ENCODE results near the gene PRRC2B. TPM values are rescaled to one million over a fixed set of nuclear protein-coding genes. Genes with fewer than 3 reads are reported as not detected.
A peak's percentile ranks its signal among the peaks of the same experiment; 100 is the strongest.
"Not testable (repeated sequence)": the region's sequence is repeated elsewhere in the genome, so short reads cannot be mapped to it uniquely, and the experiment has no call there.

PRRC2B gene
- total RNA-seq, 1 donor from 2014 or later, result 124 TPM

DNA sequence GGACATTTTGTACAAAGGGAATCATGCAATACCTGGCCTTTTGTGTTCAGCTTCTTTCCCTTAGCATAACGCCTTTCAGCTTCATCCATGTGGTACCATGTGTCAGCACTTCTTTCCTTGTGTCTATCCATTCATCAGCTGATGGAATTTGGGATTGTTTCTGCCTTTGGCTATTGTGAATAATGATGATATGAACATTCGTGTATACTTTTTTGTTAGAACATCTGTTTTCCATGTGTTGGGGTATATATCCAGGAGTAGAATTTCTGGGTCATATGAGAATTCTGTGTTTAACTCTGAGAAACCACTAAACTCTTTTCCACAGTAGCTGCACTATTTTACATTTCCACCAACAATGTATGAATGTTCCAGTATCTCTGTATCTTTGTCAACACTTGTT lies 14.8 kb upstream of the PRRC2B start:
- intact Hi-C loops (cut with DNase I), result loop anchor here (10.0 kb wide), 1 partner anchor 96 kb away; no protein-coding TSS in a partner anchor
- no peak for ATAC-seq (ENCODE audit: poor library complexity)

DNA sequence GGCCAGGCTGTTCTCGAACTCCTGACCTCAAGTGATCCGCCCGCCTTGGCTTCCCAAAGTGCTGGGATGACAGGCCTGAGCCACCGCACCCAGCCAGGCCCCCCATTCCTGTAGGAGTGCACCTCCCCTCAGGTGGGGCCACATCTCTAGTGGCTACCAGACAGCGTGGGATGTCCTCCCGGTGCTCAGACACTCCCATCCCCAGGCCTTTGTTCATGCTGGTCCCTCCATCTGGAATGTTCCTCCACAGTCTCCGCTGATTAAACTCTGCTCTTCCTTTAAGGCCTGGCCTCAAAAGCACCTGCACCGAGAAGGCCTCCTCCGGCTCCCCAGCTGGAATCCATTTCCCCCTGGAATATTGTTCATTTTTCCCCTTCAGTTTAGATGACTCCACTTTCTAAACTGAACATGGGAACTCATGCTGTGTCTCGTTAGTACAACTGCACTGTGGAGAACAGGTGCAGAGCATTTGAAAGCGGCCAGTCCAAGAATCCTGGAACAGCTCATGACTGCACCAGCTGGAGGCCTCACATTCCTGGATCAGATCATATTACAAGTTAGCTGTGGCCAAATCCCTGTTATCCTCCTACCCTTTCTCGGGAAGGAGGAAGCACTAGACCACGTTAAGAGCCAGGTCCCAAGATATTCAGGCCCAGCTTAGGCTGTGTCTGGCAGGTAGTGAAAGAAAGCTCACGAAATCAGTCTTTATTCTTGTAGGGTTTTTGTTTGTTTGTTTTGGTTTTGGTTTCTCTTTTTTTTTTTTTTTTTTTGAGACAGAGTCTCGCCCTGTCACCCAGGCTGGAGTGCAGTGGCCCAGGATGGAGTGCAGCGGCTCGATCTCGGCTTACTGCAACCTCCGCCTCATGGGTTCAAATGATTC lies 10.8 kb upstream of the PRRC2B start:
- peak; percentile 98 for ATAC-seq (ENCODE audit: poor library complexity)
- DNase-seq, result peak; percentile 52
- intact Hi-C loops (cut with DNase I), result no loop called here

More for the DNA sequence above, 14.8 kb upstream of the PRRC2B start:
- no peak for DNase-seq

DNA sequence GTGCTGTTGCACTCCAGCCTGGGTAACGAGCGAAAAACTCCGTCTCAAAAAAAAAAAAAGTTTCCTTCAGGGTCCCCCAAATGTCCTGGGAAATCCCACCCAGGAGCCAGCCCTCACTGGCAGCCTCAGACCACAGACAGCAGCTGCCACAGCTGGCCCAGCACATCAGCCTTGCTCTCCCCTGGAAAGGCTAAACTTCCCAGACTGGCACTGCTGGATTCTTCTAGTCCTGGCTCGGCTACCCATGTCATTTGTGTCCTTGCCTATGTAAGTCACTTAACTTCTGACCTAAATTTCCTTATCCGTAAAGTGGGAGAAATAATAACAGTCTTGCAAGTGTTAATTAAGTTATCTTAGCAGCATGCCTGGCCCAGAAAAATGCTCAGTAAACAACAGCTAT lies 8.6 kb upstream of the PRRC2B start:
- ATAC-seq (ENCODE audit: poor library complexity), result no peak
- intact Hi-C loops (cut with DNase I), result no loop called here
- DNase-seq, result no peak

DNA sequence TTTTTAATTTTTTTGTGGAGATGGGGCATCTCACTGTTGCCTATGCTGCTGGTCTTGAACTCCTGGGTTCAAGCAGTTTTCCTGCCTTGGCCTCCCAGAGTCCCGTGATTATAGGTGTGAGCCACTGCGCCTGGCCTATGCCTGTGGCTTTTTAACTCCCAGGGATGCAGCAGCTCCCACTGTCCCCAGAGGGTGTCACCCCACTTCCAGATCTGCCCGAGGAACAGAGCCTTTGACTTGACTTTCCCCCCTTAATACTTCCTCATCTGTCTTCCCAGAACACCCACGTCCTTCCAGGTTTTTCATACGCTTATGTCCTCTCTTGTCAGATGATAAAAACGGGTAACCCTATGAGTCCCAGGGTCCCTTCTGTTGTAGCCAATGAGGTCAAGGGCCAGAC lies 7.6 kb upstream of the PRRC2B start:
- no peak for ATAC-seq (ENCODE audit: poor library complexity)
- DNase-seq, result no peak
- intact Hi-C loops (cut with DNase I), result no loop called here

DNA sequence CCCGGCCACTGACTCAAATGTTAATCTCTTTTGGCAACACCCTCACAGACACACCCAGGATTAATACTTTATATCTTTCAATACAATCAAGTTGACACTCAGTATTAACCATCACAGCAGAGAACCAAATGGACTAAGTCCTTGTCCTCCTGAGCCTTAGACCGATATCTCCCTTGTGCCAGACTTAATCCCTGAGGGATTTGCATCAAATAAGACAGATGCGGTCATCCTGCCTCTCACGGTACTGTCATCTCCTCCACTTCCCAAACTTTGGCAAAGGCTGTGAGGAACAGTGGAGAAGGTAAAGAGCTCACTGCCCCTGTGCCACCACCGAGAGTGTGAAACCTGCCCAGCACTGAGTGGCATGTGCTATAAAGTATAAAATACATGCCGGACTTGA lies 6.5 kb upstream of the PRRC2B start:
- intact Hi-C loops (cut with DNase I), result no loop called here
- no peak for ATAC-seq (ENCODE audit: poor library complexity)

GRCh38 chr9:131391020-131391419 lies 2.9 kb upstream of the PRRC2B start:
- intact Hi-C loops (cut with DNase I), result no loop called here
- ATAC-seq (ENCODE audit: poor library complexity), result no peak
- DNase-seq, result no peak

More for the DNA sequence above, 6.5 kb upstream of the PRRC2B start:
- no peak for DNase-seq

DNA sequence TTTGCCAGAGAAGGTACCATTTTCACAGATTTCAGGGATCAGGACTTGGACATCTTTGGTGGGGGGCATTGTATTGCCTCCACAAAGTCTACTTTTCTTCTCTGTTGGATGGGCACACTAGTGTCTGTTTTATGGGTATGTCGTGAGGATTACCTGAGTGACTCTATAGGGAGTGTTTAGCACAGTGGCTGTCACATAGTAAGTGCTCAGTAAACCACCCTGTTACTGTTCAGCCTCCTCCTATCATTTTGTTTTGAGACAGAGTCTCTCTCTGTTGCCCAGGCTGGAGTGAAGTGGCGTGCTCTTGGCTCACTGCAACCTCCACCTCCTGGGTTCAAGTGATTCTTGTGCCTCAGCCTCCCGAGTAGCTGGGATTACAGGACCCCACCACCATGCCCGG lies 2.4 kb upstream of the PRRC2B start:
- intact Hi-C loops (cut with DNase I), result no loop called here
- DNase-seq (no peak), ATAC-seq (ENCODE audit: poor library complexity) (no peak)

- DNase-seq (peak; percentile 72), ATAC-seq (ENCODE audit: poor library complexity) (peak; percentile 61)
- intact Hi-C loops (cut with DNase I), result no loop called here
Observed at GRCh38 chr9:131394464-131395156, 724 bp downstream of the PRRC2B start.

GRCh38 chr9:131395157-131396098 lies 1.5 kb downstream of the PRRC2B start:
- ATAC-seq (ENCODE audit: poor library complexity) (peak; percentile 5), DNase-seq (peak; percentile 53)
- intact Hi-C loops (cut with DNase I), result no loop called here

- ATAC-seq (ENCODE audit: poor library complexity); DNase-seq; intact Hi-C loops (cut with DNase I): not testable (repeated sequence)
Observed at GRCh38 chr9:131396099-131396479, 2.2 kb downstream of the PRRC2B start.

- no peak for ATAC-seq (ENCODE audit: poor library complexity)
- intact Hi-C loops (cut with DNase I), result no loop called here
- no peak for DNase-seq
Observed at GRCh38 chr9:131396626-131397025, 2.7 kb downstream of the PRRC2B start.

DNA sequence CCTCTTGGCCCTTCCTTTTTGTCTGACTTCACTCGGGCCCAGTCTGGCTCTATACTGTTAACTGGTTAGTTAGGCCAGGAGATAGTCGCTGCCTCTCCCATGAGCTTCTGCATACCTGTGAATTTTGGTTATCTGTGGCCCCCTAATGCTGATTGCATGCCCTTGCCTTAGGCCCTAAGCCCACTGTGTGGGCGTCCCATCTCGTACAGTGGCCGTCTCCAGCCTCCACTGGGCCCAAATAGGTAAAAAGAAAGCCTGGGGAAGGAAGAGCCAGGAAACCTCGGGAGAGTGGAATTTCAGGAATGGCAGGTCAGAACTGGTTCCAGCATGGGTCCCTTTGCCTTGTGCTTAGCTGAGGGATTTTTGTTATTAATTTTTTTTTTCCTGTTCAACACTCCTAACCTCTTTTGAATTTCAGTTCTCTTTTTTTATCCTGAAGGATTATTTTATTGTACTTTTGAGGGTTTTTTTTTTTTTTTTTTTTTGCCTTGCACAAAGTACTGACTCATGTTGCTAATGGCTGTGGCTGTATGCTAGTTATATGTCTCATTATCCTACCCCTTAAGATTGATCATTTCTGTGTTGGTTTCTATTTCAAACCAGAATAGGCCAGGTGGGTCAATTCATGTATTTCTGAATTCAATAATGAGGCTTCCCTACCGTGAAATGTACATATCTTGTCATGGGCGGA lies 3.4 kb downstream of the PRRC2B start:
- no peak for DNase-seq
- intact Hi-C loops (cut with DNase I), result no loop called here
- ATAC-seq (ENCODE audit: poor library complexity), result no peak

DNA sequence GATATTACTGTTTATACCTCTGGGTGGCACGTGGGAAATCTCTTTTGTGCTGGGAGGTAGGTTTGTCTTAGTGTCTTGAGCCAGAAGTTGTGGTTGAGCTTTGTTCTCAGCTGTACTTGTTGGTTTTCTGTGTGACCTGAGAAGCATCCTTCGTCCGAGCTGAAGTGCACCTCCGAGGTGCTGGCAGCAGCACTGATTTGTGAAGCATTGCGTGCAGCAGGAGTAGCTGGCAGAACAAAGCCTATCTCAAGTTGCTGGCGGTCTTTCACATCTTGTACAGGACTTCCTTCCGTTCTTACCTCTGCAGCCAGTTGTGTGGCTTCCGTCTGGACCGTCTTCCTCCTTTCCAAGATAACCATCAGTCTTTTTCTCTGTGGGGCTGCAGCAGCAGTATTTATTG lies 4.3 kb downstream of the PRRC2B start:
- ATAC-seq (ENCODE audit: poor library complexity) (no peak), DNase-seq (no peak)
- intact Hi-C loops (cut with DNase I), result no loop called here

- DNase-seq, result no peak
Observed at GRCh38 chr9:131399972-131400371, 6.1 kb downstream of the PRRC2B start.

DNA sequence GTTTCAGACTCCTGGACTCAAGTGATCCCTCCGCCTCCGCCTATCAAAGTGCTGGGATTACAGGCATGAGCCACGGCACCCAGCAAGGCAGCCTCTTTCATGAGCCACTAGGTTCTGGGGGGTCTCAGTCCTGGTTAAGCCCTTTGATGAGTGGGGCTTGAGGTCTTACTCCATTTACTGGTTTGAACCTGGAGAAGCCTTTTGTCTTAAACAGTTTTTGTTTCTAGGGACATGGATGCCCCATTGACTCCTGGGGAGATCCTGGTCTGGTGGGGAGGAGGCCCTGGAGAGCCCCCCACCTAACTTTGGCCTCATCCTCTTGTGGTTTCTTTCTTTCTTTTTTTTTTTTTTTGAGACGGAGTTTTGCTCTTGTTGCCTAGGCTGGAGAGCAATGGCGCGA lies 6.7 kb downstream of the PRRC2B start:
- no peak for ATAC-seq (ENCODE audit: poor library complexity)
- intact Hi-C loops (cut with DNase I), result no loop called here
- DNase-seq, result no peak

More at GRCh38 chr9:131399972-131400371, 6.1 kb downstream of the PRRC2B start:
- intact Hi-C loops (cut with DNase I), result no loop called here
- no peak for ATAC-seq (ENCODE audit: poor library complexity)

GRCh38 chr9:131402073-131402472 lies 8.2 kb downstream of the PRRC2B start:
- no peak for DNase-seq
- intact Hi-C loops (cut with DNase I), result no loop called here
- no peak for ATAC-seq (ENCODE audit: poor library complexity)

DNA sequence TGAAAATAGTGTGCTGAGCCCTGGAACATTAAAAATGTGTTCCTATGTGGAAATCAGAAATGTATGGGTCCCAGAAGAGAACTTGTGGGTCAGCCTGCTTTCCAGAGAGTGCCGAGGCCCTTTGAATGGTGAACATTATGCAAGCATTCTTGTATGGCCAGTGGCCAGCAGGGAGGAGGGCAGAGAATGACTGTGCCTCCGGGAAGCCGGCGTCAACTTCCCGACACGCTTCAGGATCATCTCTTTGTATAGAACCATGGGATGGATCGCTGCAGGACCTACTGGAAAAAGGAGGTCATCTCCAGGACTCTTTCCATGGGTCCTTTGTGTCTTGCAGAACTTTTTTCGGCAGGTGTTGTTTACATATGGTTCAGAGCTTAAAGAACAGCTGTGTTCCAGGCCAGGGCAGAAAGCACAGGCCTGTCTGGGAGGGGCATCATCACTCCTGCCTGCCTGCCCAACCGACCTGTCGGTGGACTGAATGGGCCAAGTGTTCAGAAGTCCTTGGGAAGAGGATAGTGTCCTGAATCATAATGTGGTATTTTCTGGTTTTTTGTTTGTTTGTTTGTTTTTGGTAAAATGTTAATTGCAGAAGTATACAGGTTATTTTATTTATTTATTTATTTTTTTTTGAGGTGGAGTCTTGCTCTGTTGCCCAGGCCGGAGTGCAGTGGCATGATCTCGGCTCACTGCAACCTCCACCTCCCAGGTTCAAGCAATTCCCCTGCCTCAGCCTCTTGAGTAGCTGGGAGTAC lies 9.0 kb downstream of the PRRC2B start:
- intact Hi-C loops (cut with DNase I), result no loop called here
- ATAC-seq (ENCODE audit: poor library complexity), result peak; percentile 73
- peak; percentile 92 for DNase-seq

DNA sequence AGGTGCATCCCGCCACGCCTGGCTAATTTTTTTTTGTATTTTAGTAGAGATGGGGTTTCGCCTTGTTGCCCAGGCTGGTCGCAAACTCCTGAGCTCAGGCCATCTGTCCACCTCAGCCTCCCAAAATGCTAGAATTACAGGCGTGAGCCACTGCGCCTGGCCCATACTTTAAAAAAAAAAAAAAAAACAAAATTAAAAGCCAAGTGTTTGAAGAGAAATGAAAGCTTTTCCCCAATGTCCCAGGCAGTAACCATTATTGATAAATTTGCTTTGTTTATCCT lies 9.5 kb downstream of the PRRC2B start:
- DNase-seq (no peak), ATAC-seq (ENCODE audit: poor library complexity) (no peak)
- intact Hi-C loops (cut with DNase I), result no loop called here

Data from Right ventricle myocardium superior (tissue), 1 donor.